ENCODE data around the gene TMEM232. TPM values are rescaled to one million over a fixed set of nuclear protein-coding genes. Genes with fewer than 3 reads are reported as not detected.

The TMEM232 gene
- total and polyA plus RNA-seq, 2 of the 4 experiments (the other 2 are of a cell fraction), result 0.17 to 0.36 TPM

GRCh38 chr5:110478895-110479294, 247.6 kb downstream of the TMEM232 start:
- Histone ChIP-seq H3K23ac (ENCODE audit: low read depth, low read length) (no peak overlapping the region), H2BK5ac (ENCODE audit: low read depth, low read length, poor library complexity, severe bottlenecking) (no peak overlapping the region), H3K27me3 (ENCODE audit: control insufficient read depth, insufficient read depth, low read length) (no peaks in the 10 kb centered on the region), H3K9me1 (ENCODE audit: insufficient read depth, low read length) (no peaks in the 10 kb centered on the region), H4K5ac (ENCODE audit: low read depth, low read length) (no peak overlapping the region), H2BK20ac (ENCODE audit: low read depth, low read length) (no peak overlapping the region), H3K79me1 (ENCODE audit: low read depth in 1 of 2, low read length in 2 of 2) (no peaks in the 10 kb centered on the region), H3K9ac (ENCODE audit: low read depth, low read length) (no peak overlapping the region), H3K4ac (ENCODE audit: low read depth, low read length) (no peak overlapping the region), H3K4me3 (ENCODE audit: insufficient read depth, low read depth, low read length) (no peak overlapping the region), H2AK5ac (ENCODE audit: low read depth, low read length) (no peak overlapping the region), H3K14ac (replicated peaks; ENCODE audit: low read depth, low read length) (no peak overlapping the region), H3K36me3 (ENCODE audit: control insufficient read depth, insufficient read depth, low read length) (no peaks in the 10 kb centered on the region), H3K4me1 (ENCODE audit: control insufficient read depth, insufficient read depth, low read length) (no peaks in the 10 kb centered on the region), H2AFZ (replicated peaks; ENCODE audit: low read length, poor library complexity) (no peak overlapping the region), H2AK9ac (replicated peaks; ENCODE audit: low read depth, low read length, poor library complexity) (no peak overlapping the region), H3K18ac (ENCODE audit: low read depth, low read length) (no peak overlapping the region), H3K27ac (ENCODE audit: insufficient read depth, low read length) (no peak overlapping the region), H3K9me3 (ENCODE audit: control insufficient read depth, insufficient read depth, low read length) (no peaks in the 10 kb centered on the region), H4K91ac (ENCODE audit: insufficient read depth, low read depth, low read length) (no peak overlapping the region), H2BK15ac (ENCODE audit: low read depth, low read length) (no peak overlapping the region), H4K8ac (ENCODE audit: low read depth in 2 of 2, low read length in 2 of 2) (no peak overlapping the region), H4K20me1 (ENCODE audit: insufficient read depth, low read length) (no peaks in the 10 kb centered on the region), H3K56ac (ENCODE audit: extremely low read depth, insufficient read depth, low read length) (no peak overlapping the region), H3K4me2 (ENCODE audit: low read depth, low read length) (no peak overlapping the region), H2BK120ac (ENCODE audit: low read depth, low read length) (no peak overlapping the region)
- DNase-seq, result peak; percentile 74
- BruUV-seq (replicated peaks), result no TSS peak
- WGBS, 2 experiments (ENCODE audit: extremely low coverage in 2 of 2, insufficient read length in 1 of 2), result no CpG with 5 or more reads among the region's 2 CpGs
- dilution Hi-C loops (cut with HindIII; ENCODE audit: low sequenced_read_pairs, unreplicated experiment) (no loop called here), intact Hi-C loops (cut with micrococcal nuclease) (no loop called here), in situ Hi-C loops (cut with MboI; ENCODE audit: low sequenced_read_pairs) (no loop called here)
- CTCF ChIA-PET, result interaction anchor here (0.5 kb wide), 1 partner anchor 88 kb away, joined by 3 read pairs; no protein-coding TSS in a partner anchor
- ATAC-seq (ENCODE audit: low read depth), result peak; percentile 56
- POLR2A ChIA-PET (ENCODE audit: unreplicated experiment), result no interaction called here
- no peak for TF ChIP-seq RAD21 (IDR thresholded peaks at IDR 0.05; ENCODE audit: low read length)
- TF ChIP-seq RFX5 (IDR thresholded peaks at IDR 0.05; ENCODE audit: low read depth, low read length), result no peak
- no peak for TF ChIP-seq POLR2A (IDR thresholded peaks at IDR 0.05; ENCODE audit: low read depth, low read length)
- TF ChIP-seq NFE2L2 (IDR thresholded peaks at IDR 0.05; ENCODE audit: low read depth, low read length), result no peak
- TF ChIP-seq ELK1 (IDR thresholded peaks at IDR 0.05; ENCODE audit: borderline replicate concordance, low read depth, low read length), result no peak
- TF ChIP-seq SMC3 (IDR thresholded peaks at IDR 0.05; ENCODE audit: low read depth, low read length), result no peak
- TF ChIP-seq CTCF (conservative IDR thresholded peaks at IDR 0.05; ENCODE audit: low read depth, low read length), result no peak
- TF ChIP-seq BHLHE40 (IDR thresholded peaks at IDR 0.05; ENCODE audit: low read depth, low read length), result no peak
- TF ChIP-seq MAFK (IDR thresholded peaks at IDR 0.05; ENCODE audit: low read depth, low read length), result no peak
- no peak for TF ChIP-seq MAZ (IDR thresholded peaks at IDR 0.05; ENCODE audit: borderline replicate concordance, low read depth, low read length)
- TF ChIP-seq MXI1 (IDR thresholded peaks at IDR 0.05; ENCODE audit: borderline replicate concordance, low read depth, low read length), result no peak
- no peak for TF ChIP-seq FOS (IDR thresholded peaks at IDR 0.05; ENCODE audit: low read depth, low read length)
- TF ChIP-seq USF2 (IDR thresholded peaks at IDR 0.05; ENCODE audit: low read depth, low read length), result no peak
- TF ChIP-seq CEBPB (IDR thresholded peaks at IDR 0.05; ENCODE audit: low read depth, low read length), result no peak
- TF ChIP-seq CHD1 (IDR thresholded peaks at IDR 0.05; ENCODE audit: low read depth, low read length), result no peak
- TF ChIP-seq RCOR1 (IDR thresholded peaks at IDR 0.05; ENCODE audit: insufficient replicate concordance, low read length), result no peak
